NCI-H146 (cell line): Measurements from ENCODE around the gene SIGLEC1.

Experiments
- DNase-seq: peaks from one replicate; lab custom pipeline; 2025; lab: John Stamatoyannopoulos, UW

The SIGLEC1 gene

DNA sequence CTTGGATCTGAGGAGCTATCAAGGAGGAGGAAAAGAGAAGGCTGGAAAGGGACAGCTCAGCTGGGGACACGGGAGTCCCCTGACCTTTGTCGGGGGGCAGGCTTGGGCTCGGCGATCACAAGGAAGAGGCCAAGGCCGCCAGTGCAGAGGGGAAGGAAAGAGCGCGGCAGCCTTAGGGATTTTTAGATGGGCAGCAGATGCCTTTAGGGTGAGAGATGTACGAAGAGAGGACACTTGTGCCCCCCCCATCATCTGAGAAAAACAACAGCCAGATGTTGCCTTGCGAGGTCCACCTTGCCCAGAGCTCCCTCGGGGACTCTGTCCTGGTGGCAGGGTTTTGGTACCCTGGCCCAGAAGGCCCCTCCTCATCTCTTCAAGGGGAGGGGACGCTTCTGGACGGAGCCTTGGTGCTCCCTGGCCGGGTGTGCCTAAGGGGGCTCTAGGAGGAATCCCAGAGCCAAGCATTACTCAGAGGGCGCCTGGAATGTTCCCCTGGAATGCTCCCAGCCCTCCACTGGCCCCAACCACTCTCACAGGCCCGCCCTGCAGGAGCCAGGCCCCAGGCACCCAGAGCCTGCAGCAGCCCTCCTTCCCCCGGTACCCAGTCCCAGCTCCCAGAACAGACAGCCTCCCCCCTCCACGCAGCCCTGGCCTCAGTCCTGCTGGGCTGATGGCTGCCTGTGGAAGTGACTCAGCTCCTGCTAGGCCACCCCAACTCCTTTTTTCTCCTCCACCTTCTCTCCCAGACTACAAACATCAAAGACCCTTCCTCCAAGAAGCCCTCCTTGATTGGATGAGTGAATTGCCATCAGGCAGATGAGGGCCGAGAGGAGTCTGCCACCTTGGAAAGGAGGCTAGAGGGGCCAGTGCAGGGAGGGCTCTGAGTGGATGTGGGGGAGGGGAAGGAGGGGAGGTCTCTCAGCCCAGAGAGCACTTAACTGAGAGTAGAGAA lies 32.4 kb downstream of the SIGLEC1 start:
- no peak for DNase-seq

DNA sequence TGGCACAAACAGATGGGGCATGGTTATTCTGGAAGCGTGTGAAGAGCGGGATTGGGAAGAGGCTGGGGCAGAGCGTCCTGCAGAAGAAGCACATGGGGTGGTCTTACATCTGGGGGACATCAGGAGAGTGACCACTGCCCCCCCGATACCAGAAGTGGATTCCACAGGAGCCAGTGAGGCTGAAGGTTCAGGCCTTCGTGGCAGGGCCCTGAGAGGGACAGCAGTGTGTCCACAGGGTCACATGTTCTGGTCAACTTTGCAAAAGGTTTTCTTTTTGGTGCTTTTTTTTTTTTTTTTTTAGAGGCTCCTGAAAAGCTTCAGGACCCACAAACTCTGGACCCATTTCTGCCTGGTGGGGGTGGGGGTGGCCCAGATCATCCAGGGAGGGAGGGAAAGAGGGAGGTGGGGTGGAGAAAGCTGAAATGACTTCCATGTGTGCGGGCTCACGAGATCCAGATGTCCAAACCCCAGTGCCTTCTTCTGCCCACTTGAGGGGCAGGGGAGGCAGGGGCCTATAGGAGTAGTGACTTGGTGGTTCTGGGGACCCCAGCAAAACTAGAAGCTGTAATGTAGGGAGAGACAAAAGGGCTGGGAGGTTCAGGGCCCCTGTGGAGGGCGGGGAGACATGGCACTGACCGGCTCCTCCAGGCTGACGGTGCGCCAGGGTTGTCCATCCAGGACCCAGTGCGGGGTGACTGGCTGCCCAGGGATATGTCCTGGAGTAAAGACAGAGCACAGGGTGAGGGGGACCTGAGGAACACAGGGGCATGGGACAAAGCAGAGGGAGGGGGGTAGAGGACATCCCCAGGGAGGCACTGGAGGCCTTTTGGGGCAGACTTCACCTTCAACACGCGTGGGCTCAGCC lies 33.3 kb downstream of the SIGLEC1 start:
- DNase-seq, result no peak

DNA sequence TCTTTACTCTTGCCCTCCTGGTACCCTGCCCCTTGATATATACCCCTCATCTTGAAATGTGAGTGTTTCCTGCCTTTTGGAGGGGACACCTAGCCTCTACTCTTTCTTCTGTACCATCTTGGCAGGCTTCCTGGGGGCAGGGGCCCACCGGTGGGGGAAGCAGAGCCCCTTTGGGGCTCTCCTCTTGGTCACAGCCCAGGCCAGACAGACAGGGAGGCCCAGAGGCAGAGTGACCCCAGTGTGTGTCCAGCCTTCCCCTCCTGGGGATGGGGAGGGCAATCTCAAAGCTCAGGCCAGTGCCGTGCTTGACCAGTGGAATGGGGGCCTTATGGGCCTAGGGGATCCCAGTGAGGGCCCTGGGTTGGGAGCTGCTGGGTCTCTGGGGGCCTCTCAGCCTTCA lies 34.2 kb downstream of the SIGLEC1 start:
- no peak for DNase-seq

DNA sequence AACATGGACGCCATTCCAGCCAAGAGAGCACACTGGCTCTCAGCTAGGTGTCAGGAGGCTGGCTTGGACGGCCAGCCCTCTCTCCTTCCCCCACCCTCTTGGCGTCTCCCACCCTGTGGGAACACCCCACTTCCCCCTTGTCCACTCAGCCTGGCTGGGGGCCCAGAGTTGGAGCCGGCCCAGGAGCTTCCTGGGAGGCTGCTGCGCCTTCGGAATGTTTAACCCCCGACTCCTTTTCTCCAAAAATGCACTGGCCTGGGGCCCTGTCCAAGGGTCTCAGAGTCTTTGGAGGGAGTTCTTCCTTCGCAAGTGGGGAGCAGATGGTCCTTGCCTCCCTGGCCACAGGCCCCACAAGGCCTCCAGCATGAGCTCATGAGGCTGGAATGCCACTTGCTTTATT lies 34.7 kb downstream of the SIGLEC1 start:
- DNase-seq, result no peak

DNA sequence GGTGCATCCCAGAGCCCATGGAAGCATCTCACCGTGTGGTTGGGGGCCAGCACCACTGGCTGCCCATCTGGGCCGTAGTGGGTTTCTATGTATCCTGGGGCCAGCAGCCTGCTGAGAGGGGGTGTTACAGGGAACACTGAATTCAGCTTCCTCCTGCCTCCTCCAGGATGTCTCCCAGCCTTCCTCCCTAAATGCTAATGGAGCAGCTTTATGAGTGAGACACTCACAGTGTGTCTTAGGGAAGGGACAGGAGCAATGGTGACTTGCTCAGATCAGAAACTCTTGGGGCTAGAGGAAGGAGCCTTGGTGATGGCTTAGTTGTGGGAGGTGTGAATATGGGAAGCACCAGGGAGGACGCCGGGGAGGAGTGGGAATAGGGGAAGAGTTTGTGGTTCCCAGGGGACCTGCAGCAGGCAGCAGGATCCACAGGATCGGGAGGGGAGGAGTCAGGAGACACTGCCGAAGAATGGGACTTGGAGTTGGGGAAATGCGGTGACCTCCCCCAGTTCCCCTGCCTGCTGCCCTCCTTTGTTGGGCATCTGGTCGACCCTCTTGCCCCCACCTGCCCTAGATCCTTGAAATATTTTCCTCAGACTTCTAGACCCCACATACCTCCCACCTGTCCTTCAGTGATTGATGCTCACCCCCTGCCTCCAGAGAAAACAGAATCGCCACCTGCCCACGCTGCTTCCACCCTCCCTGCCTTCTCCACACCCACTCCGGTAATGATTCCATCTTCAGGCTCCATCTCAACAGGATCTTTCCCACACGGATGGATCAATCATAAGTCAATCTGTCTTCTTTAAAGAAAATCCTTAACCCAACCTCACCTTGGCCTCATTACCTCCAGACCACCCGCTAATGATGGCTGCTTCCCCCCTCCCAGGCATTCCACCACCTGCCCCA lies 37.2 kb downstream of the SIGLEC1 start:
- no peak for DNase-seq

DNA sequence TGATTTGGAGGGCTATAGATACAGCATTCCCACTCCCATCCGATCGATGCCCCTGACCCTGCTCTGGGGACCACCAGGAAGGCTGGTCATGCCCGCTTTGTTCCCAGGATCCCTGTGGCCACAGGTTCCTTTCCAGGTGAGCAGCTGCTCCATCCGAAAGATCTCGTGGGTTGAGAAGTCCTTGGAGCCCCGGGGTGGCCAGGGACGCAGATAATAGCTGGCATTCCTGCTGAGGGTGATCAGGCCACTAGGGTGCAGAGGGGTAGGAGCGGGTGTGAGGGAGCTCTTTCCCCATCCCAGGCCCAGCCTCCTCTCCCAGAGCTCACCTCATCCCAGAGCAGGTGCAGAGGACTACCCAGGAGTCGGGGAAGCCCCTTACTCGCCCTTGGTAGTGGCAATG lies 38.0 kb downstream of the SIGLEC1 start:
- DNase-seq, result peak; percentile 29

DNA sequence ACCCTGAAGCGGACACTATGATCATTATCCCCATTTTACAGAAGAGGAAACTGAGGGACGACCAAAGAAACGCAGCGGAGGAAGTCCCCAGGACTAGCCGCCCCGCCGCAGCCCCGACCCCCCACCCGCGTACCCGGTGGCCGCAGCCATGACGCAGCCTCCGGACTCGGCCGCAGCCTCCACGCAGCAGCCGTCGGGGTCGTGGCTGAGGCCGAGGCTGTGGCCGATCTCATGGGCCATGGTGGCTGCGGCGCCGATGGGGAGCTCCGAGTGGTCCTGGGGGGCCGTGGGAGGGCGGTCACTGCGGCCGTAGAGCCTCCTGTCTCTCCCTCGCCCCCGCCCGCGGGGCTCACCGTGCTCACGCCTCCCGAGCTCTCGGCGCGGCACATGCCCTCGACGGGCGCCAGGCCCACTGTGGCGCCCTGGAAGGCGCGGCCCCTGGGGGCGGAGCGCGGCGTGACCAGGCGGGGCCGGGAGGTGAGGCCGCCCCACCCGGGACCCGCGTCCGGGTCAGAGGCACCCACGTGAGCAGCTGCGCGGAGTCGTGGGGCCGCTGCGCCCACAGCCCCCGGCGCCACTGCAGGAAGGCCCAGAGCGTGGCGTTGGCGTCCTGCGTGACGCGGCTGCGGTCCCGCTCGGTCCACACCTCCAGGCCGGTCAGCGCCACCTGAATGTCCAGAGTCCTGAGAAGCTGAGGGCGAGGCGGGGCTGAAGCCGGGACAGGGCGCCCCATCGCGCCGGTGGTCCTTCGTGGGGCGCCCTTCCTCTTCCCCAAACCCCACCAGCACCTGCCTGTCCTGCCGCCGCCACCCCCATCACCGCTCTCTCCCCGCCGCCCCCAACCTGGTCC lies 39.0 kb downstream of the SIGLEC1 start:
- DNase-seq, result no peak

DNA sequence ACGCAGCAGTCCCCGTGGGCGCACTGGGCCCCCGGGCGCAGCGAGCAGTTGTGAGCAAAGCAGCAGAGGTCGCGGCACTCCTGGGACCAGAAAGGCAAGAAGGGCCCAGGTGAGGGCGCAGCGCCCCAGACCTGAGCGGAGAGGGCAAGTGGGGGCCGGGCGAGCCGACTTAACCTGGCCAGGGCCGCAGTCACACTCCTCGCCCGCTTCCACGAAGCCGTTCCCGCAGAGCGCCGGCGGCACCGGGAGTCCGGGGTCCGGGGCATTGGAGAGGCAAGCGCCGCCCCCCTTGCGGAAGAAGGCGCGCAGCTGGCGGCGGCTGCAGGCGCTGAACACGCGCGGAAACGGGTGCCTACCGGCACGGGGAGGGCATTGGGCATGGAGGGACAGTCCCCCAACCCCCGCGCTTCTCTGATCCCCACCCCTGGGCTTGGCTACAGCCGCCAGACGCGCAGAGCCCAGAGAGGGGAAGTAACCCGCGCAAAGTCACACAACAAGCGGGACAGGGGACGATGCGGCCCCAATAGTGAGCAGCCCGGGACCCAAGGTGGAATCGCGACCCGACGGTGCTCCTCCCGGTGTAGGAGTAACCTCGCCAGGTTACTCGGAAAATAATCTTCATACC lies 39.7 kb downstream of the SIGLEC1 start:
- peak; percentile 32 for DNase-seq

DNA sequence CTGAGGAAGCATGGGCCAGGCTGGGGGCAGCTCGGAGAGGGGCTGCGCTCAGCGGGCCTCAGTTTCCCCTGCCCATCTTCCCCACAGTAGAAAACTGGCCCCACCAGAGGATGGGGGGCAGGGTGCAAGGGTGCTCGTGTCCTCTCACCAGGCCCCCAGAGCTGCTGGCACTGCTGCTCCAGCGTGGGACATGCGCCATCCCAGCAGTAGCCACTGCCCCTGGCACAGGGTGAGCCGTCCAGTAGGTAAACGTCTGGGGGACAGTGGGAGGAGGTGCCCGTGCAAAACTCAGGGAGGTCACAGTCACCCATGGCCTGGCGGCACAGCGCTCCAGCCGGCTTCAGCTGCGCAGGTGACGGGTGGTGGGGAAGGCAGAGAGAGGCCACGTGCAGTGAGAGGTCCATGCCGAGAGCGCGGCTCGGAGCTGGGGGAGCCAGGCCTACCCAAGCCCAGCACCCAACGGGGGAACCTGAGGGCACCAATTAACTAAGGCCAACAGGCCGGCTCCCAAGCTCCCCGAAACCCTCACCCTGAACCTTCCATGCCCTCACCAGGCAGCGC lies 40.3 kb downstream of the SIGLEC1 start:
- DNase-seq, result peak; percentile 24

DNA sequence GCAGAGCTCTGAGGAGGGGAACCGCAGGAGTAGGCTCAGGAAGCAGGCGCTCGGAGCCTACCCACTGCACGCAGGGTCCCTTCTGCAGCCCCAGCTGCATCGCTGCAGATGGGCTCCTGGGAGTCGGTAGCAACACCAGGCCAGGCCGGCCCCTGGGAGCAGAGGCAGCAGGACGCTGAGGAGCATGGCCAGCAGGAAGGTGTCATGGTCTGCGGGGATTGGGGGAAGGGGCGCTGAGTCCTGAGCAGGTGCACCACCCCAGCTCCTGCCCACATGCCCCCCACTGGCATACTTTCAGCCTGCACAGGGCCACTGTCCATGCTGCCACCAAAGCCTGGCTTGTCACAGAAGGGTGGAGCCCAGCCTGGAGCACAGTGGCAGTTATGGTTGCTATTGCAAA lies 41.5 kb downstream of the SIGLEC1 start:
- no peak for DNase-seq

DNA sequence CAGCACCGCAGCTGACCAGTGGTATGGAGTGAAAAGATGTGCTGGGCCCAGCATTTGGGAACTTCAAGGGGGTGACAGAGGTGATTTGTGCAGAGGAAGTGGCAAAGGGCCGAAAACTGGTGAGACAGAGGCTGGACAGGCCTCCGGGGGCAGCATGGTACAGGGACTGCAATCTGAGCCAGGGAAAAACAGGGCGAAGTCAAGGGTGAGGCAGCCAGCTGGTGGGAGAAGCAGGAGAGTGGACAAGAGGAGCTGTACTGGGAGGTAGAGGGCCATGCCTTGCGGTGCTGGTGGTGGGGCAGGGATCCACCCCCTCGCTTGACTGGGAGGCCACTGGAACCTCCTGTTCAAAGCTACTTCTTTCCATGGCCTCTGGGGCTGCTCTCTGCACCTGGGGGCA lies 41.9 kb downstream of the SIGLEC1 start:
- peak; percentile 12 for DNase-seq

DNA sequence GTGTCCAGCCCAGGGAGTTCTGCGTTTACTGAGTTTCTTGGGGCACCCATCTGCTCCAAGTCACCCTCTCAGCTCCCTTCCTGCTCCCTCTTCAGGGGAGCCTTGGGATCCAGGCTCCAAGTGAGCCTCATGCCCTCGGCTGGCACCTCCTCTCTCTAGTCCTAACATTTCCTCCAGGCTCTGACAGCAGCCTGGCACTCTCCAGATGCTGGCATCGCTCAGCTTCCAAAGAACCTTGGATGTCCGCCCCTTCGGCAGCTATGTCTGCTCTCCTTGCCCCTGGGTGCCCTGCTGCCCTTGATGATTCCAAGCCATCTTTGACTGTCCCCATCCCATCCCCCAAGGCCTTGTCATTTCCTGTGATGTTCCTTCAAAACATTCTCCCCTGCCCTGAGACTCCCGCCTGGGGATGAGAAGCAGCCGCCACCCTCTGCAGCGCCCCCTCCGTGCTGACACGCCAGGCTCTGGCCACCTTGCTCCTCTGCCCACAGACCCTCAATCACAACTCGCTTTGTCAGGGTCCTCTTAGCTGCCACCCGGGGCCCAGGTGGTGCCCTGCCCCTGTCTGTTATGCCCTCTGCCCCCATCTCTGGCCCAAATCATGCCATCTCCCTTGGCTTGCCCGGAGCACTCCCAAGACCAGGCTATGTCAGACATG lies 42.6 kb downstream of the SIGLEC1 start:
- DNase-seq, result no peak

DNA sequence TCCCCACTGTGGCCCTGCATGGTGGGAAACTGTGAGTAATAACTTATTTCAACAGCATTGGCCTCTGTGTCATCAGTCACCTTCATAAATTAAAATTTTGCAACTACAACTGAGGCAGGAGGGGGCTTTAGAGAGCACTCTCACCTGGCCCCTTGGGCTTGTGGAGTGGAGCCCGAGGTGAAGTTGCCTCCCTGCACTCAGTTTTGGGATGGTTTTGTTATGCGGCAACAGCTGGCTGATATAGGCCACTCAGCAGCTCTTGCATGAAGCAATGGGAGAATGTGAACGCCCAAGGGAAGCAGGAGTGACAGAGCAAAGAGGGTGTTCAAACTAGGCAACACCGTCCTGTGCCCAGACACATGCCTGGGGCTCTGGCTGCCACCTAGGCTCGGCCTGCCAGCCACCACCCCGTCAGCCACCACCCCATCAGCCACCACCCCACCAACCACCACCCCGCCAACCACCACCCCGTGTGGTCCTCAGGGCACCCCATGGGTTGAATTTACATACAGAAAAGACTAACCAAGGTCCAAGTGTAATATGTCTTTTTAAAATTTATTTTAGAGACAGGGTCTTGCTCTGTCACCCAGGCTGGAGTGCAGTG lies 44.9 kb downstream of the SIGLEC1 start:
- DNase-seq, result no peak

DNA sequence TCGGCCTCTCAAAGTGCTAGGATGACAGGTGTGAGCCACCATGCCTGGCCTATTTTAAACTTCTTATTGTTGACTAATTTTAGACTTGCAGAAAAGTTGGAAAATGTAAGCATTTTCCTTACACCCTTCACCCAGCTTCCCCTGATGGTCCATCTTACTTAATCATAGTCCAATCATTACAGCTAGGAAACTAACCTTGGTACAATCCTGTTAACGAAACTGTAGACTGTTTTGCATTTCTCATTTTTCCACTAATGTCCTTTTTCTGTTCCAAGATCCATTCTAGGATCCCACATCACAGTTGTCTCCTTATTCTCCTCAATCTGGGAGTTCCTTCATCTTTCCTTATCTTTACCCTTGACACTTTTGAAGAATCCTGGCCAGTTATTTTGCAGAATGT lies 48.5 kb downstream of the SIGLEC1 start:
- no peak for DNase-seq

DNA sequence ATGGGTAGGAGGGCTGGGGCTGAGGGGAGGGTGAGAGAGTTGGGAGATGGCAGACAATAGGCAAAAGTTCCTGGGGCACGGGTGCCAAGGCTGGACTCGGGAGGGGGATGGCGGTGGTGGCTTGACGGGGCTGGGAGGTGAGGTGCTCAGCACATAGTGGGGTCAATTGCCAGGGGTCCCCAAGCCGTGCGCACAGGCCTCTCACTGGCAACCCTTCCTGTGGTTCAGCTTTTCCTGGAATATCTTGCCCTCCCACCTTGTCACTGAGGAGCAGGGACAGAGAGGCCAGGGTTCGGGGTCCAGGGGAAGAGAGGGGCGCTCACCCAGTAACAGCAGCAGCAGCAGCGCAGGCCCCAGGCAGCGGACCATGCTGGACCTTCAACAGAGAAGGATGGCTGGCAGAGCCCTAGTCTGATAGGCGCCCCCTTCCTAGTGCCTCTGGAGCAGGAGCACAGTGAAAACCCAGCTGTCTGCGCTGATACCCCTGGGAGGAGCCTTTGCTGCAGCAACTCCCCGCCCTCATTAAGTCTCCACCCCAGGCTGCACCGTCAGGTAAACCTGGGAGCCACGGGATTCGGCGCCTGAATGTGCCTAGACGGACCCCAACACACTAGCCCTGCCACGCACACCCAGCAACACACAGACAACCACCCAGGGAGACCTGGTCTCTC lies 49.2 kb downstream of the SIGLEC1 start, which contains the start of gene GFRA4:
Gene GFRA4, minus strand, starts transcription at position 369 of the 671 bp plus-strand sequence. Its CDS starts 0 bp downstream, at position 369.
- DNase-seq, result peak; percentile 44
